Parietal lobe (tissue), 2 donors: Measurements from ENCODE around the gene KAT14. TPM values are rescaled to one million over a fixed set of nuclear protein-coding genes. Genes with fewer than 3 reads are reported as not detected.

Source experiments
- small RNA-seq: library from RNA; depleted of rRNA; stranded (forward); fragments of <200 nt; gene quantifications from one replicate; pipeline ENCODE3, GENCODE V24; 2014; ENCODE audit warnings: low replicate concordance
- total RNA-seq: library from RNA; depleted of rRNA; stranded (reverse); fragments of >200 nt; gene quantifications from one replicate; pipeline ENCODE4 v1.2.3, GENCODE V29; 2014

KAT14 gene, protein sequence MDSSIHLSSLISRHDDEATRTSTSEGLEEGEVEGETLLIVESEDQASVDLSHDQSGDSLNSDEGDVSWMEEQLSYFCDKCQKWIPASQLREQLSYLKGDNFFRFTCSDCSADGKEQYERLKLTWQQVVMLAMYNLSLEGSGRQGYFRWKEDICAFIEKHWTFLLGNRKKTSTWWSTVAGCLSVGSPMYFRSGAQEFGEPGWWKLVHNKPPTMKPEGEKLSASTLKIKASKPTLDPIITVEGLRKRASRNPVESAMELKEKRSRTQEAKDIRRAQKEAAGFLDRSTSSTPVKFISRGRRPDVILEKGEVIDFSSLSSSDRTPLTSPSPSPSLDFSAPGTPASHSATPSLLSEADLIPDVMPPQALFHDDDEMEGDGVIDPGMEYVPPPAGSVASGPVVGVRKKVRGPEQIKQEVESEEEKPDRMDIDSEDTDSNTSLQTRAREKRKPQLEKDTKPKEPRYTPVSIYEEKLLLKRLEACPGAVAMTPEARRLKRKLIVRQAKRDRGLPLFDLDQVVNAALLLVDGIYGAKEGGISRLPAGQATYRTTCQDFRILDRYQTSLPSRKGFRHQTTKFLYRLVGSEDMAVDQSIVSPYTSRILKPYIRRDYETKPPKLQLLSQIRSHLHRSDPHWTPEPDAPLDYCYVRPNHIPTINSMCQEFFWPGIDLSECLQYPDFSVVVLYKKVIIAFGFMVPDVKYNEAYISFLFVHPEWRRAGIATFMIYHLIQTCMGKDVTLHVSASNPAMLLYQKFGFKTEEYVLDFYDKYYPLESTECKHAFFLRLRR
- 32.2 TPM for total RNA-seq

DNA sequence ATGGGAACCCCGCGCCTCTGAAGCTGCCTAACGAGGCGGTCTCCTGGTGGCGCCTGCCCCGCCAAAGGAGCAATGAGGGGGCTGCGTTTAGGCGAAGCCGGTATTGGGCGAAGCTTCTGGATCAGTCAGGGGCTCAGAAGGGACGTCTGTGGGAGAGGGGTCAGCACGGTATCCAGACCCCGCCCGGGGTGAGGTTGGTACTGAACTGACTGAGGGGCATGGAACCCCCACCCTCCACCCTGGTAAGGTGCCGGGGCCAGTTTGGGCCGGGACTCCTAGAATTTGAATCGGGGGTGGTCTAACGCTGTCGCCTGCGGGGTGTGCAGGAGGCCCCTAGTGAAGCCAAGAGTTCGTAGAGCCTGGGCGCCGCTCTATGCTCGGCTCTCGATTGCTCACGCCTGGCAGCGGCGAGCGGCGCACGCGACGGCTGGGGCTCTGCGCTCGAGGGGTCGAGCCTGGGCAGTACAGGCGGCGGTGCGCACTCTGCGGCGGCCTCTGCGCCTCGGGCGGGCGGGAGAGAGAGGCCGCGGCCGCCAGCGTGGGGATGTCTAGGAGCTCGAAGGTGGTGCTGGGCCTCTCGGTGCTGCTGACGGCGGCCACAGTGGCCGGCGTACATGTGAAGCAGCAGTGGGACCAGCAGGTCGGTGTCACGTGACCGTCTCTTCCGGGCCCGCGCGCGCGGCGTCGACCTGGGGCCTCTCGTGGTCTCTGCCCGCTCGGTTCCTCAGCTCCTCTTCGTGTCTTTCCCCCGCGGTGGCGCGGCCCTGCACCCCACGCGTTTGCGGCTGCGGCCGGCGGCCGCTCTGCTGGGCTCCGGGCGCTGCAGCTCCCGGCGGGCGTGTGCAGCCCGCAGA is at the start of gene KAT14, which contains the start of gene PET117:
Gene KAT14, plus strand, starts transcription at position 452 of the 854 bp plus-strand sequence. CDS start 4,798 bp downstream, outside the sequence.
Gene PET117, plus strand, starts transcription at position 452 of the 854 bp plus-strand sequence. Its CDS starts 93 bp downstream, at position 545.

Small RNAs within 50 kb of the gene (small RNA-seq; reads per million reads assigned to genes)
- gene RF00019 (not detected), gene RNU7-137P (not detected)

Other genes with a start within 250 kb of the KAT14 start
- 104 TPM for gene SNX5, start 169.1 kb upstream of the KAT14 start, total RNA-seq
- 9.1 TPM for gene MGME1, start 168.8 kb upstream of the KAT14 start, total RNA-seq
- 0.94 TPM for gene OVOL2, start 79.9 kb upstream of the KAT14 start, total RNA-seq
- 16.9 TPM for gene PET117, start within 50 bp of the KAT14 start, total RNA-seq
- 30.7 TPM for gene ZNF133, start 150.7 kb downstream of the KAT14 start, total RNA-seq